HEK293 (cell line): ENCODE measurements around the gene SLC25A36.

Source experiments
- CTCF ChIA-PET: fragments of 350-600 bp; formaldehyde crosslinking; extraction: SDS; loops from one replicate; lab custom pipeline; 2021; ENCODE audit warnings: antibody characterized with exemption; lab: Yijun Ruan, JAX
- POLR2A ChIA-PET: fragments of 300-600 bp; formaldehyde crosslinking; extraction: SDS; loops from one replicate; lab custom pipeline; 2020; ENCODE audit warnings: antibody characterized with exemption, inconsistent platforms; lab: Yijun Ruan, JAX
- H3K27ac ChIP-seq: fragments of 200-500 bp; sonication (Bioruptor generic); 2 replicates; pipeline ENCODE4 v1.5.1; 2014; ENCODE audit warnings: low read depth, low read length, control low read depth, inconsistent platforms; ENCODE audit errors: extremely low read depth
- H3K36me3 ChIP-seq, 2 experiments: fragments of 200-500 bp in 1 of 2; sonication (Bioruptor generic) in 1 of 2; 1 replicate in 1 of 2; 2 replicates in 1 of 2; pipeline ENCODE4 v1.5.1; 2014 to 2017; ENCODE audit warnings: inconsistent platforms in 2 of 2, low read length in 2 of 2; ENCODE audit not compliant: control insufficient read depth in 2 of 2, insufficient read depth in 1 of 2
- H3K4me1 ChIP-seq: fragments of 200-500 bp; sonication (Bioruptor generic); 2 replicates; pipeline ENCODE4 v1.5.1; 2014; ENCODE audit warnings: mild to moderate bottlenecking, low read length, inconsistent platforms; ENCODE audit not compliant: control insufficient read depth, insufficient read depth
- H3K4me3 ChIP-seq: 2 replicates; pipeline ENCODE4 v1.5.1; 2011; ENCODE audit warnings: low read depth, mild to moderate bottlenecking, control low read depth, low read length, moderate library complexity
- H3K9me3 ChIP-seq: fragments of 200-500 bp; sonication (Bioruptor generic); 2 replicates; pipeline ENCODE4 v1.5.1; 2014; ENCODE audit warnings: low read depth, low read length, inconsistent platforms; ENCODE audit not compliant: control insufficient read depth, insufficient read depth
- GLIS1 ChIP-seq: fragments of 450-650 bp; formaldehyde crosslinking; IDR thresholded peaks from 2 replicates; pipeline ENCODE4 v1.5.1; 2016; ENCODE audit warnings: missing biosample characterization, missing genetic modification characterization
- KLF7 ChIP-seq: fragments of 450-650 bp; formaldehyde crosslinking; IDR thresholded peaks from 2 replicates; pipeline ENCODE4 v1.5.1; 2016; ENCODE audit warnings: missing biosample characterization, missing genetic modification characterization, borderline replicate concordance
- OSR2 ChIP-seq: fragments of 450-650 bp; formaldehyde crosslinking; IDR thresholded peaks from 2 replicates; pipeline ENCODE4 v1.5.1; 2016; ENCODE audit warnings: missing biosample characterization, missing genetic modification characterization
- PRDM6 ChIP-seq: fragments of 450-650 bp; formaldehyde crosslinking; IDR thresholded peaks from 2 replicates; pipeline ENCODE4 v1.5.1; 2017; ENCODE audit warnings: missing biosample characterization, missing genetic modification characterization
- REPIN1 ChIP-seq: fragments of 450-650 bp; formaldehyde crosslinking; IDR thresholded peaks from 2 replicates; pipeline ENCODE4 v1.5.1; 2017; ENCODE audit warnings: missing biosample characterization, missing genetic modification characterization, low read depth
- REST ChIP-seq: fragments of 450-650 bp; formaldehyde crosslinking; IDR thresholded peaks from 2 replicates; pipeline ENCODE4 v1.5.1; 2016; ENCODE audit warnings: missing biosample characterization, missing genetic modification characterization
- ZBTB48 ChIP-seq: fragments of 450-650 bp; formaldehyde crosslinking; IDR thresholded peaks from 2 replicates; pipeline ENCODE4 v1.5.1; 2016; ENCODE audit warnings: missing biosample characterization, missing genetic modification characterization
- ZBTB8A ChIP-seq: fragments of 450-650 bp; formaldehyde crosslinking; IDR thresholded peaks from 2 replicates; pipeline ENCODE4 v1.5.1; 2016; ENCODE audit warnings: missing biosample characterization, missing genetic modification characterization
- ZEB2 ChIP-seq: fragments of 450-650 bp; formaldehyde crosslinking; IDR thresholded peaks from 2 replicates; pipeline ENCODE4 v1.5.1; 2016; ENCODE audit warnings: missing biosample characterization, missing genetic modification characterization
- ZIC2 ChIP-seq: fragments of 450-650 bp; formaldehyde crosslinking; IDR thresholded peaks from 2 replicates; pipeline ENCODE4 v1.5.1; 2016; ENCODE audit warnings: missing biosample characterization, missing genetic modification characterization
- ZNF148 ChIP-seq: fragments of 450-650 bp; formaldehyde crosslinking; IDR thresholded peaks from 2 replicates; pipeline ENCODE4 v1.5.0; 2017; ENCODE audit warnings: missing biosample characterization, missing genetic modification characterization, borderline replicate concordance
- ZNF223 ChIP-seq: fragments of 450-650 bp; formaldehyde crosslinking; IDR thresholded peaks from 2 replicates; pipeline ENCODE4 v1.5.1; 2016; ENCODE audit warnings: missing biosample characterization, missing genetic modification characterization
- ZNF280D ChIP-seq: fragments of 450-650 bp; formaldehyde crosslinking; IDR thresholded peaks from 2 replicates; pipeline ENCODE4 v1.5.1; 2016; ENCODE audit warnings: missing biosample characterization, missing genetic modification characterization
- ZNF394 ChIP-seq: fragments of 450-650 bp; formaldehyde crosslinking; IDR thresholded peaks from 2 replicates; pipeline ENCODE4 v1.5.1; 2016; ENCODE audit warnings: missing biosample characterization, missing genetic modification characterization, mild to moderate bottlenecking, moderate library complexity, borderline replicate concordance
- ZNF473 ChIP-seq: fragments of 450-650 bp; formaldehyde crosslinking; IDR thresholded peaks from 2 replicates; pipeline ENCODE4 v1.5.1; 2017; ENCODE audit warnings: missing biosample characterization, missing genetic modification characterization
- ZNF548 ChIP-seq: fragments of 450-650 bp; formaldehyde crosslinking; IDR thresholded peaks from 2 replicates; pipeline ENCODE4 v1.5.1; 2016; ENCODE audit warnings: missing biosample characterization, missing genetic modification characterization
- ZNF555 ChIP-seq: fragments of 450-650 bp; formaldehyde crosslinking; conservative IDR thresholded peaks from 2 replicates; pipeline ENCODE4 v1.5.1; 2017; ENCODE audit warnings: missing biosample characterization, mild to moderate bottlenecking, missing genetic modification characterization, inconsistent platforms
- ZNF561 ChIP-seq: fragments of 450-650 bp; IDR thresholded peaks from 2 replicates; pipeline ENCODE4 v1.5.1; 2018; ENCODE audit warnings: missing biosample characterization, missing genetic modification characterization, borderline replicate concordance
- ZNF600 ChIP-seq: fragments of 450-650 bp; formaldehyde crosslinking; IDR thresholded peaks from 2 replicates; pipeline ENCODE4 v1.5.1; 2016; ENCODE audit warnings: missing biosample characterization, missing genetic modification characterization
- ZNF658 ChIP-seq: fragments of 450-650 bp; formaldehyde crosslinking; IDR thresholded peaks from 2 replicates; pipeline ENCODE4; 2016; ENCODE audit warnings: missing biosample characterization, missing genetic modification characterization
- ZNF701 ChIP-seq: fragments of 450-650 bp; formaldehyde crosslinking; IDR thresholded peaks from 2 replicates; pipeline ENCODE4 v1.5.1; 2016; ENCODE audit warnings: missing biosample characterization, missing genetic modification characterization

Gene SLC25A36

GRCh38 chr3:140913728-140914127 lies 27.9 kb upstream of the SLC25A36 start:
- Histone ChIP-seq H3K27ac (no peak overlapping the region), H3K9me3 (no peaks in the 10 kb centered on the region), H3K4me1 (peaks cover 15% of the 10 kb centered on the region), H3K4me3 (no peak overlapping the region), H3K36me3 (no peaks in the 10 kb centered on the region)
- CTCF ChIA-PET: interaction anchor here (0.9 kb wide), 1 partner anchor 9 kb away, joined by 3 read pairs; no protein-coding TSS in a partner anchor
- POLR2A ChIA-PET: no interaction called here
- TF ChIP-seq ZNF148 (tag by site-specific recombination) (no peak), ZNF658 (no peak), ZNF701 (tag by site-specific recombination) (no peak), ZNF280D (tag by site-specific recombination) (no peak), OSR2 (0 out of 2 replicates have a peak, but pooled peaks have one; percentile 8), PRDM6 (tag by site-specific recombination) (no peak), KLF7 (tag by site-specific recombination) (no peak), GLIS1 (tag by site-specific recombination) (peak; percentile 85), REPIN1 (no peak), ZBTB8A (tag by site-specific recombination) (peak; percentile 59), ZNF223 (tag by site-specific recombination) (no peak), REST (tag by site-specific recombination) (no peak), ZEB2 (no peak), ZNF600 (tag by site-specific recombination) (no peak), ZNF548 (tag by site-specific recombination) (no peak), ZNF561 (no peak), ZNF394 (no peak), ZNF473 (tag by site-specific recombination) (no peak), ZBTB48 (no peak), ZIC2 (tag by site-specific recombination) (peak; percentile 92), ZNF555 (tag by site-specific recombination) (no peak)
